MM.1S (cell line): ENCODE data around the gene TARBP2.

Experiments
- CTCF ChIP-seq: fragments of 300-600 bp; sonication (generic); IDR thresholded peaks from 2 replicates; pipeline ENCODE4 v1.5.1; 2016; ENCODE audit warnings: antibody characterized with exemption, low read length, mixed read lengths
- EZH2 ChIP-seq: fragments of 300-600 bp; sonication (generic); optimal IDR thresholded peaks from 2 replicates; pipeline ENCODE3; 2017; ENCODE audit warnings: low read depth, mild to moderate bottlenecking, antibody characterized with exemption, low read length, mixed read lengths
- EZH2phosphoT487 ChIP-seq: fragments of 300-600 bp; sonication (generic); IDR thresholded peaks from 2 replicates; pipeline ENCODE4 v1.6.1; 2018; ENCODE audit warnings: antibody characterized with exemption, low read length

- TF ChIP-seq CTCF (peak; percentile 42), EZH2 (no peak), EZH2phosphoT487 (no peak)
Observed at GRCh38 chr12:53465679-53466078, 35.4 kb upstream of the TARBP2 start.
